Measurements from ENCODE around the gene TMEM132D. TPM values are rescaled to one million over a fixed set of nuclear protein-coding genes. Genes with fewer than 3 reads are reported as not detected.

Gene TMEM132D
- total RNA-seq, 4 donors from 2014 or later = 0.35 TPM; not detected in 3

DNA sequence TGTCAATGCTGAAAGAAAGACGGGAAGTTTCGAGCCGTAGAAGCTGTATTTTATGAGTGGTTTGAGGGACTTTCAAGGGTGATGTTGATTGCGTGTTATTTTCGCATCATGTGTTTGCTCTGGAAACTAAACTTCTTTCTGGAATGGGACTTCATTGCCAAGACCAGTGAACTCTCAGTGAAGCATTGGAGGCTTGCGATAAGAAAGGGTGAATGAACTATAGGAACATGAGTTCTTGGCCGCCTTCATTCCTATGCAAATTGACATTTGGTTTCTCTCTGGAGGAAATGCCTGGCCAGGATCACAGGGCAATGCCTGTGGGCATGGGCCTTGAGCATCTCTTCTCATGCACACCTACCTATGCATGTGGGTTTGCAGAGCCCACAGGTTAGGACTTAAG is 677.8 kb downstream of the TMEM132D start:
- Histone ChIP-seq H3K27me3 (no peaks in the 10 kb centered on the region), H3K4me3 (no peak overlapping the region), H3K36me3 (no peaks in the 10 kb centered on the region), H3K9me3 (no peaks in the 10 kb centered on the region), H3K27ac (no peak overlapping the region), H3K4me1 (no peaks in the 10 kb centered on the region)
- TF ChIP-seq, protein P1, sequence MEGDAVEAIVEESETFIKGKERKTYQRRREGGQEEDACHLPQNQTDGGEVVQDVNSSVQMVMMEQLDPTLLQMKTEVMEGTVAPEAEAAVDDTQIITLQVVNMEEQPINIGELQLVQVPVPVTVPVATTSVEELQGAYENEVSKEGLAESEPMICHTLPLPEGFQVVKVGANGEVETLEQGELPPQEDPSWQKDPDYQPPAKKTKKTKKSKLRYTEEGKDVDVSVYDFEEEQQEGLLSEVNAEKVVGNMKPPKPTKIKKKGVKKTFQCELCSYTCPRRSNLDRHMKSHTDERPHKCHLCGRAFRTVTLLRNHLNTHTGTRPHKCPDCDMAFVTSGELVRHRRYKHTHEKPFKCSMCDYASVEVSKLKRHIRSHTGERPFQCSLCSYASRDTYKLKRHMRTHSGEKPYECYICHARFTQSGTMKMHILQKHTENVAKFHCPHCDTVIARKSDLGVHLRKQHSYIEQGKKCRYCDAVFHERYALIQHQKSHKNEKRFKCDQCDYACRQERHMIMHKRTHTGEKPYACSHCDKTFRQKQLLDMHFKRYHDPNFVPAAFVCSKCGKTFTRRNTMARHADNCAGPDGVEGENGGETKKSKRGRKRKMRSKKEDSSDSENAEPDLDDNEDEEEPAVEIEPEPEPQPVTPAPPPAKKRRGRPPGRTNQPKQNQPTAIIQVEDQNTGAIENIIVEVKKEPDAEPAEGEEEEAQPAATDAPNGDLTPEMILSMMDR (IDR thresholded peaks at IDR 0.05) = no peak
- no peak for TF ChIP-seq POLR2A (IDR thresholded peaks at IDR 0.05)
- DNase-seq = no peak
- intact Hi-C loops (cut with DNase I; ENCODE audit: low total_unique reads) = no loop called here

DNA sequence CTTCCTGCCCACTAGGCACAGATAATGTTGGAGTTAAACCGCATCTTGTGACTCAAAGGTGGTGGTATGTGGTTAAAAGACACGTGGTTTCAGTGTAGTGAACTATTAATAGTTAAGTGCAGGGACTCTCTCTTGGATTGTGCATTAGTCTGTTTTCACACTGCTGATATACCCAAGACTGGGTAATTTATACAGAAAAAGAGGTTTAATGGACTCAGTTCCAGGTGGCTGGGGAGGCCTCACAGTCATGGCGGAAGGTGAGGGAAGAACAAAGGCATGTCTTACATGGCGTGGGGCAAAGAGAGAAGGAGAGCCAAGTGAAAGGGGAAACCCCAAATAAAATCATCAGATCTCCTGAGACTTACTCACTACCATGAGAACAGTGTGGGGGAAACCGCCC is 688.3 kb downstream of the TMEM132D start:
- Histone ChIP-seq H3K4me3 (no peak overlapping the region), H3K27me3 (no peaks in the 10 kb centered on the region), H3K9me3 (no peaks in the 10 kb centered on the region), H3K36me3 (no peaks in the 10 kb centered on the region), H3K27ac (no peak overlapping the region), H3K4me1 (no peaks in the 10 kb centered on the region)
- TF ChIP-seq, protein P1 (IDR thresholded peaks at IDR 0.05) = no peak
- DNase-seq = no peak
- intact Hi-C loops (cut with DNase I; ENCODE audit: low total_unique reads) = no loop called here

DNA sequence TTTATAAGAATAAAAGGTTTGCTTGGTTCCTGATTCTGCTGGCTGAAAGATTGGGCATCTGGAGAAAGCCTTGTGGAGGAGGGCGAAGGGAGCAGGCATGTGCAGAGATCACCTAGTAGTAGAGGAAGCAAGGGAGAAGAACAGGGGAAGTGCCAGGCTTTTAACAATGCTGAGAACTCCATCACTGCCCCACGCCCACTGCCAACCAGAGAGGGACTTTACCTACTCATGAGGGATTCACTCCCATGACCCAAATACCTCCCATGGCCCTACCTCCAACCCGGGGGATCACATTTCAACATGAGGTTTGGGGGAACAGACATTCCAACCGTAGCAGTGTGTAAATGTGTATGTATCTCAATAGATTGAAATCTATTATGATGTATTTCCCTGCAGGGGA is 690.3 kb downstream of the TMEM132D start:
- TF ChIP-seq POLR2A (IDR thresholded peaks at IDR 0.05) = no peak
- TF ChIP-seq, protein P1 (IDR thresholded peaks at IDR 0.05) = no peak
- Histone ChIP-seq H3K27me3 (no peaks in the 10 kb centered on the region), H3K36me3 (no peaks in the 10 kb centered on the region), H3K9me3 (no peaks in the 10 kb centered on the region), H3K27ac (no peak overlapping the region), H3K4me3 (no peak overlapping the region), H3K4me1 (no peaks in the 10 kb centered on the region)
- intact Hi-C loops (cut with DNase I; ENCODE audit: low total_unique reads) = no loop called here
- no peak for DNase-seq

DNA sequence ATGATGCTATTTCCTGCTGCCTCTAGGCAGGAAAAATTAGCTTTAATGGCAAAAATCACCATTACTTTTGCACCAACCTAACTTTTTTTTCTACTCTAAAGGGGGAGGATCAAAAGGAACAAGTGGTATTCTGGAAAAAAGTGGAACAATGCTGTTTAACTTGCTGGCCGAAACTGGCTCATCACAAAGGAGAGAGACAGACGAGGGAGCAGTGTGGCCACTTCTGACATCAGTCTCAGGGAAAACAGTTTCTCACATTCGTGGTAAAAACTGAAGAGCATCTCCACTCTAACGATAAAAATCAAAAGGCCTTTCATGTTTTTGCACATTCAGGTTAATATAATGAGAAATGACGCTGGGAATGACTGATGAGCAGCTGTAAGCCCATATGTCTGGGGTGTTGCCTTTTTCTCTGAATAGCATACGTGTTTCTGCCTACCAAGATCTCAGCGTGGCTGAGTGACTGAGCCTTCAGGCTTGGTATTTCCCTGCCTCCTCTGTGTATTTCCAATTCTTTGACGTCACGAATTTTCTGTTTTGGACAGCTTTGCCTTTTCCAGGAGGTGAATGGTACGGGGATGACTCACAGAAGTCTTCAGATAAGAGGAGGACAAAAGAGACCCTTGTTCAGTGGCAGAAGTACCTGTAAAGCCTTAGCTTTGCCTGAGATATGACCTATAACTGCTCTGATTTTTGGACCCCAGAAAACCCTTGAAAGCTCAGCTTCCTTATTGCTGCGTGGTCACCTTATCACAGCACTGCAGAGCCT is 691.8 kb downstream of the TMEM132D start:
- Histone ChIP-seq H3K36me3 (no peaks in the 10 kb centered on the region), H3K27me3 (no peaks in the 10 kb centered on the region), H3K9me3 (no peaks in the 10 kb centered on the region), H3K27ac (no peak overlapping the region), H3K4me1 (no peaks in the 10 kb centered on the region), H3K4me3 (no peak overlapping the region)
- intact Hi-C loops (cut with DNase I; ENCODE audit: low total_unique reads) = no loop called here
- TF ChIP-seq POLR2A (IDR thresholded peaks at IDR 0.05) = no peak
- TF ChIP-seq, protein P1 (IDR thresholded peaks at IDR 0.05) = no peak
- DNase-seq = no peak

DNA sequence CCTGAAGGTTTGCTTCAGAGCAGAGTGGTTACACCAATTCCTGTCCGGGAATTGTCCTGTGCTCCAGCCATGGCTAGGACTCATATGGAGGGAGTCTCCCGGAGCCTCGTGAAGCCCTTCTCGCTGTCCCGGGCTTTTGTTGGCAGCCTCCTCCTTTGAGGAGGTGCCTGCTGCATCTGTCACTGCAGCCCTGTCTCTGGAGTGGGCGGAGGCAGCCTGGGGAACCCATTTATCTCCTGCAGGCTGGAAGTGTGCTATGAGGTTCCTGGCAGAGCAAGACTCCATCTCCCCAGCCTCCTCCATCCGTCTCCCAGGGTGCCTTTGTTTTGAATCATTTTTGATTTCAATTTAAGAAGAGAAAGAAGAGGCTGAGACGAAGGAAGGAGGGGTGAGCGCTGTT is 695.3 kb downstream of the TMEM132D start:
- Histone ChIP-seq H3K4me3 (no peak overlapping the region), H3K9me3 (no peaks in the 10 kb centered on the region), H3K36me3 (no peaks in the 10 kb centered on the region), H3K27me3 (no peaks in the 10 kb centered on the region), H3K27ac (no peak overlapping the region), H3K4me1 (no peaks in the 10 kb centered on the region)
- no peak for DNase-seq
- TF ChIP-seq, protein P1 (IDR thresholded peaks at IDR 0.05) = no peak
- TF ChIP-seq POLR2A (IDR thresholded peaks at IDR 0.05) = no peak
- intact Hi-C loops (cut with DNase I; ENCODE audit: low total_unique reads) = no loop called here
